AG04450 (cell line): ENCODE measurements around the gene KIF15. TPM values are rescaled to one million over a fixed set of nuclear protein-coding genes. Genes with fewer than 3 reads are reported as not detected.

Experiments
- CTCF ChIA-PET: fragments of 300-600, 350-600 bp; formaldehyde crosslinking; extraction: SDS; loops from one replicate; lab custom pipeline; 2022; ENCODE audit warnings: antibody characterized with exemption, inconsistent platforms; lab: Charles Lee
- POLR2A ChIA-PET: fragments of 350-600 bp; formaldehyde crosslinking; extraction: SDS; loops from one replicate; lab custom pipeline; 2021; ENCODE audit warnings: antibody characterized with exemption, inconsistent platforms; lab: Yijun Ruan, JAX
- DNase-seq: peaks from one replicate; pipeline ENCODE4 v3.0.0-alpha.2; 2011; ENCODE audit warnings: low read depth, low spot score
- H3K27ac ChIP-seq: one replicate; pipeline ENCODE4 v1.5.1; 2012; ENCODE audit warnings: low read depth, low read length, control low read depth
- H3K27me3 ChIP-seq: one replicate; pipeline ENCODE4 v1.6.0; 2012; ENCODE audit warnings: low read length; ENCODE audit not compliant: control insufficient read depth, insufficient read depth
- H3K4me3 ChIP-seq: 2 replicates; pipeline ENCODE4 v1.5.1; 2011; ENCODE audit warnings: mild to moderate bottlenecking, low read depth, low read length, control low read depth
- H3K9me3 ChIP-seq: 2 replicates; pipeline ENCODE4 v1.5.1; 2012; ENCODE audit warnings: low read length; ENCODE audit not compliant: control insufficient read depth, insufficient read depth
- polyA plus RNA-seq: library from polyadenylated mRNA; depleted of rRNA; stranded (reverse); fragments of >200 nt; gene quantifications from 2 replicates; pipeline ENCODE4 v1.2.3, GENCODE V29; 2011; rRNA removed
- TF ChIP-seq, protein P1 (sequence below): IDR thresholded peaks from 2 replicates; pipeline ENCODE4 v1.5.1; 2011; ENCODE audit warnings: low read depth, low read length, control low read depth, inconsistent platforms

KIF15 gene
- polyA plus RNA-seq, 1 experiment, result 3.6 TPM

- H3K4me3 ChIP-seq, result no peak overlapping the region
- TF ChIP-seq, protein P1, sequence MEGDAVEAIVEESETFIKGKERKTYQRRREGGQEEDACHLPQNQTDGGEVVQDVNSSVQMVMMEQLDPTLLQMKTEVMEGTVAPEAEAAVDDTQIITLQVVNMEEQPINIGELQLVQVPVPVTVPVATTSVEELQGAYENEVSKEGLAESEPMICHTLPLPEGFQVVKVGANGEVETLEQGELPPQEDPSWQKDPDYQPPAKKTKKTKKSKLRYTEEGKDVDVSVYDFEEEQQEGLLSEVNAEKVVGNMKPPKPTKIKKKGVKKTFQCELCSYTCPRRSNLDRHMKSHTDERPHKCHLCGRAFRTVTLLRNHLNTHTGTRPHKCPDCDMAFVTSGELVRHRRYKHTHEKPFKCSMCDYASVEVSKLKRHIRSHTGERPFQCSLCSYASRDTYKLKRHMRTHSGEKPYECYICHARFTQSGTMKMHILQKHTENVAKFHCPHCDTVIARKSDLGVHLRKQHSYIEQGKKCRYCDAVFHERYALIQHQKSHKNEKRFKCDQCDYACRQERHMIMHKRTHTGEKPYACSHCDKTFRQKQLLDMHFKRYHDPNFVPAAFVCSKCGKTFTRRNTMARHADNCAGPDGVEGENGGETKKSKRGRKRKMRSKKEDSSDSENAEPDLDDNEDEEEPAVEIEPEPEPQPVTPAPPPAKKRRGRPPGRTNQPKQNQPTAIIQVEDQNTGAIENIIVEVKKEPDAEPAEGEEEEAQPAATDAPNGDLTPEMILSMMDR, result no peak
- CTCF ChIA-PET, result no interaction called here
- H3K27ac ChIP-seq, result no peak overlapping the region
- H3K9me3 ChIP-seq, result no peaks in the 10 kb centered on the region
- POLR2A ChIA-PET, result interaction anchor here (0.7 kb wide), 1 partner anchor 339 kb away, joined by 3 read pairs; no protein-coding TSS in a partner anchor
- H3K27me3 ChIP-seq, result peaks cover 5% of the 10 kb centered on the region
- no peak for DNase-seq
These were observed 132.9 kb downstream of the KIF15 start for GRCh38 chr3:44894485-44894884.

DNA sequence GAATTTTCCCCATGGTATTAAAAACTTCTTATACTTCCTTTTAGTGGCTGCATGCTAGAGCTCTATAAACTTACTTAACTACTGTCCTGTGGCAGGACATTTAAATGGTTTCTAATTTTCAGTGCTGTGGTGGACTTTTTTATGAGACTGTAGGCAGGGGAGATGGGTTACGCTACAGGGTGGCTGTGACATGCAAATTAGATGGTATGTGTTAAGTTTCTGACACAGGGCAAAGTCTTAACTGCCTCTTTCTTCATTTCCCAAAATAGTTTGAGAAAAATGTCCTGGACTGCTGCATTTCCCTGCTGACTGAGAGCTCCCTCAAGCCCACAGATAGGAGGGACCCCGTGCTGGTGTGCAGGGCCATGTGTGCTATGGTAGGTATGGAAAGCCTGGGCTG is 134.8 kb downstream of the KIF15 start:
- DNase-seq, result no peak
- ChIA-PET CTCF (interaction anchor here (2.9 kb wide), 1 partner anchor 17 kb away, joined by 11 read pairs; no protein-coding TSS in a partner anchor), POLR2A (no interaction called here)
- TF ChIP-seq, protein P1, result no peak
- Histone ChIP-seq H3K4me3 (no peak overlapping the region), H3K27ac (no peak overlapping the region), H3K27me3 (peaks cover 5% of the 10 kb centered on the region), H3K9me3 (no peaks in the 10 kb centered on the region)

- ChIA-PET CTCF (interaction anchor here (1.2 to 1.3 kb wide), 2 partner anchors 13 to 14 kb away, joined by 3 to 6 read pairs; no protein-coding TSS in a partner anchor), POLR2A (no interaction called here)
- no peak overlapping the region for H3K4me3 ChIP-seq
- H3K27ac ChIP-seq, result no peak overlapping the region
- DNase-seq, result no peak
- peaks cover 5% of the 10 kb centered on the region for H3K27me3 ChIP-seq
- no peaks in the 10 kb centered on the region; the same call in 1 of the 2 replicates for H3K9me3 ChIP-seq
- TF ChIP-seq, protein P1, result no peak
These were observed 138.2 kb downstream of the KIF15 start for GRCh38 chr3:44899683-44900367.

DNA sequence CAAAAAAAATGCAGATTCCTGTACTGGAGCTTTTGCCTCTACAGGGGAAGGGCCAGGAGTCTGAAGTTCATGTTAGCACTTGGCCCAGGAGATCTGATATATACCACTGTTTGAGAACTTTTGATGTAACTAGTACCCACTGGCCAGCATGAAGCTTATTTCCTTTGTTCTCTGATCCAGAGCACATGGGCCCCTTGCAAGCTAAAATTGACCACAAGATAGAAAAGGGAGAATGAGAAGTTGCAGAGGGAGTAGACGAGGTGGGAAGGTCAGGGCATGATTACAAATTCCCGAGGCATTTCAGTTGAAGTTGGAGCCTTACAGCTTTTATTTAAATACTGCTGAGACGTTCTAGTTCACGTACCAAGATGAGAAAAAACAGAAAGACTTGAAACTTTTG is 141.0 kb downstream of the KIF15 start:
- ChIA-PET CTCF (interaction anchor here (1.2 kb wide), 1 partner anchor 12 kb away, joined by 12 read pairs; no protein-coding TSS in a partner anchor), POLR2A (interaction anchor here (0.7 to 1.0 kb wide), 2 partner anchors 21 to 73 kb away, joined by 3 read pairs; partner anchors contain the start of genes EXOSC7 and ZDHHC3)
- H3K9me3 ChIP-seq, result no peaks in the 10 kb centered on the region; the same call in 1 of the 2 replicates
- DNase-seq, result no peak
- no peak overlapping the region for H3K27ac ChIP-seq
- no peak overlapping the region for H3K4me3 ChIP-seq
- H3K27me3 ChIP-seq, result peaks cover 5% of the 10 kb centered on the region
- TF ChIP-seq, protein P1, result no peak

Other genes with a start within 250 kb of the KIF15 start
- 5.7 and 8.3 TPM in 2 replicates for gene ZKSCAN7, start 206.6 kb upstream of the KIF15 start, polyA plus RNA-seq
- 2.1 and 2.8 TPM in 2 replicates for gene ZNF660, start 176.8 kb upstream of the KIF15 start, polyA plus RNA-seq
- gene ZNF197, start 136.8 kb upstream of the KIF15 start, polyA plus RNA-seq, result 11.1 and 13.9 TPM in 2 replicates
- gene ZNF35, start 113.1 kb upstream of the KIF15 start, polyA plus RNA-seq, result 8.1 and 8.3 TPM in 2 replicates
- 3.0 and 4.0 TPM in 2 replicates for gene ZNF502, start 49.1 kb upstream of the KIF15 start, polyA plus RNA-seq
- gene ZNF501, start 32.2 kb upstream of the KIF15 start, polyA plus RNA-seq, result 3.9 and 4.3 TPM in 2 replicates
- gene KIAA1143, start 175 bp upstream of the KIF15 start, polyA plus RNA-seq, result 14.0 and 19.6 TPM in 2 replicates
- 25.7 TPM in 2 replicates for gene TMEM42, start 100.1 kb downstream of the KIF15 start, polyA plus RNA-seq
- gene TGM4, start 112.8 kb downstream of the KIF15 start, polyA plus RNA-seq, result 0.02 and 0.12 TPM in 2 replicates
- gene ZDHHC3, start 214.4 kb downstream of the KIF15 start, polyA plus RNA-seq, result 92.7 and 124 TPM in 2 replicates
- 62.5 and 70.6 TPM in 2 replicates for gene EXOSC7, start 214.4 kb downstream of the KIF15 start, polyA plus RNA-seq